Suppressor macrophage treated with lipopolysaccharide for 1 hour (primary cell): Measurements from ENCODE around the gene MAGI3.
A peak's percentile ranks its signal among the peaks of the same experiment; 100 is the strongest.

Experiments
- DNase-seq, 3 donors: peaks; one replicate each; pipeline ENCODE4 v3.0.0-alpha.2; 2020 to 2022

MAGI3 gene

DNA sequence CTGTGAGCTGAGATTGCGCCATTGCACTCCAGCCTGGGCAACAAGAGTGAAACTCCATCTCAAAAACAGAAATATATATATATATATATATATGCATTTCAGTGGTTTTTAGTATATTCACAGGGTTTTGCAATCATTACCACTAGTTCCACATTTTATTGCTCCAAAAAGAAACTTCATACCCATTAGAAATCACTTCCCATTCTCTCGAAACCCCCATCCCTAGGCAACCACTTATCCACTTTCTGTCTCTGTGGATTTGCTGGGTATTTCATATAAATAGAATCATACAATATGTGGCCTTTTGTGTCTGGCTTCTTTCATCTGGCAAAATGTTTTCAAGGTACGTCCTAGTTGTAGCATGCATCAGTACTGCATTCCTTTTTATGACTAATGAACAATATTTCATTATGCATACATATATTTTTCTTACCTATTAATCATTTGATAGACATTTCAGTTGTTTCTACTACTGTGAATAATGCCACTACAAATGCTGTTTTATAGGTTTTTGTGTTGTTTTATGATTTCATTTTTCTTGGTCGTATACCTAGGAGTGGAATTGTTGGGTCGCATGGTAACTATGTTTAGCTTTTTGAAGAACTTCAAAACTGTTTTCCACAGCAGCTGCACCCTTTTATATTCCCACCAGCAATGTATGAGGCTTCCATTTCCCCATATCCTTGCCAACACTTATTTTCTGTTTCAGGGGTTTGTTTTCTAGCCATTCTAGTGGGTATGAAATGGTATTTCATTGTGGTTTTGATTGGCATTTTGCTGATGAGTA lies 273.0 kb downstream of the MAGI3 start:
- DNase-seq: peak; percentile 75 to 91 (median 91)

DNA sequence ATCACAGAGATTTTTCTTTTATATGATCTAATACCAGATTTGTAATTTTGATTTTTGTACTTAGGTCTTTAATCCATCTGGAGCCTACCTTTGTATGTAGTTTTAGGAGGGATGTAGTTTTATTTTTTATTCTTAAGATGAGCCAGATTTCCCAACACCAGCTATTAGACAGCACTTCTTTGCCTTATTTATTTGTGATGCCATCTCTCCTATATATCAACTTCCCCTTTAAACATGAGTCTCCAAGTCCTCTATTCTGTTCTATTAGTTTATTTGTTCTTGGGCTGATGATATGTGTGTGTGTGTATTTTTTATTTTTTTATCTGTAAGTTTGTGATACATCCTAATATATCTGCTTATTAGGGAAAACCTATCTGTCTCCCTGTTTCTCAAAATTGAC lies 274.8 kb downstream of the MAGI3 start:
- peak in 1 of 3 donors; percentile 45 for DNase-seq

DNA sequence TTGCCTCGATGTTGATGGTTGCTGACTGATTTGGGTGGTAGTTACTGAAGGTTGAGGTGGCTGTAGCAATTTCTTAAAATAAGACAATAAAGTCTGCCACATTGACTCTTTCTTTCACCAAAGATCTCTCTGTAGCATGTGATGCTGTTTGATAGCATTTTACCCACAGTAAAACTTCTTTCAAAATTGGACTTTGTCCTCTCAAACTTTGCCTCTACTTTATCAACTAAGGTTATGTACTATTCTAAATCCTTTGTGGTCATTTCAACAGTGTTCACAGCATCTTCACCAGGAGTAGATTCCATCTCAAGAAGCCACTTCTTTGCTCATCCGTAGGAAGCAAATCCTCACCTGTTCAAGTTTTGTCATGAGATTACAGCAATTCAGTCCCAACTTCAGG lies 275.8 kb downstream of the MAGI3 start:
- no peak for DNase-seq

DNA sequence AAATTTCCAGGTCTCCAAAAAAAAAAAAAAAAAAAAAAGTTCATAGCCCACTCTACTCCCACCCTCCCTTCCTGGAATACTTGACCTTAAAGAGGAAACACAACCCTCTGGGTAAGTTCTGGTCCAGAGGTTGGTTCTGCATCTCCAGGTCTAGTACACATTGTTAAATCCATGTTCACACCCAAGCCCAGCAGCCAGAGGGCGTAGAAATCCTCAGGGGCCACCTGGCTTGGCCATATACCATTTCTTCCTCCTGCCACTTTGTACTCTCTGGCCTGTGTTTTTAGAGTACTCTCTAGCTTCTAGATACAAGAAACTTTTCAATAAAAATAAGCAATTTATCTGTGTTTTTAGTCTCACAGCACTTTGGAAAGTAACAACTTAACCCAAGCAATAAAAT lies 279.7 kb downstream of the MAGI3 start:
- no peak for DNase-seq

DNA sequence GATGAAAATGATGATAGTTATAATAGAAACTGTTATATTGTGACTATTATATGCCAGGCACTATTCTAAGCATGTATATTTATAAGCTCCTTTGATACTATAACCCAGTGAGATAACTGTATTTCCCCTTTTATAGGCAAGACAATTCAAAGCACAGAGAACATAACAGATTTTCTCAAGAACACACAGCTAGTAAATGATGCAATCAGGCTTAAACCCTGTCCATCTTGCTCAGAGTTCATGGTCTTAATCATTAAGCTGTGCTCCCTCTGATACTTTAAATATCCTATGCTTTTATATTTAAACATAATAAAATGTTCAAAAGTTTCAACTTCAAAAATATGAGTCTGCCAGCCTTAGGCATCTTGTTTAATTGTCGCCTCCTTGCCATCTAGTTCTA lies 280.3 kb downstream of the MAGI3 start:
- DNase-seq: no peak

DNA sequence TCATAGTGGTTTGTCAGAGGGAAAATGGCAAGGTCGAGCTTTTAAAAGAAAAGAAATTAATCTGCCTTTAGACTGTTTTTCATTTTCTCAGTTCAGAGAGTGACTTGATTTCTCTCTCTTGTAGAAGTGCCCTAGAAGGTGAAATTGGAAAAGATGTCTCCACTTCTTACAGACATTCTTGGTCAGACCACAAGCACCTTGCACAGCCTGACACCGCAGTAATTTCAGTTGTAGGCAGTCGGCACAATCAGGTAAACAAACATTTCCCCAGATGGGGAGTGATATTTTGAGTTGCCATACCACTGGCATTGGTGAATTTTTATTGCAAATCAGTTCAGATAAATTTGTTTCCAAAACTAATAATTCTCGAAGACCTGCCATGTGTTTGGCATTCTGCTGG lies 282.2 kb downstream of the MAGI3 start:
- no peak for DNase-seq

DNA sequence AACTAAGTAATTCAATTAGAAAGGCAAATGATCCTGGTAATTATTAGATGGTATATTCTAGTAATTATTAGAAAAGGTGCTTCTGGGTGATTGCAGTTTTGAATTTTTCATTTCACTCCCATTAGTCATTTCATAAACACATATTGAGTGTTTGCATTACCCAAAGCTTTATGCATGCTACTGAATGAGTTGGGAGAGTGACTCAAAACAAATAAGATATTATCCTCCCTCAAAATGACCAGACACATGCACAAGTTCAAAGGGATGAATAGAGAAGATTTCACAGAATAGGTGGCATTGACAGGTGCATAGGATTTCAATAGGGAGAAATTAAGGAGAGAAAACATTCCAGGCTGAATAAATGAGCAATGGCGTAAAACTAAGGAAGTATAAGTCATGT lies 284.3 kb downstream of the MAGI3 start:
- no peak for DNase-seq

DNA sequence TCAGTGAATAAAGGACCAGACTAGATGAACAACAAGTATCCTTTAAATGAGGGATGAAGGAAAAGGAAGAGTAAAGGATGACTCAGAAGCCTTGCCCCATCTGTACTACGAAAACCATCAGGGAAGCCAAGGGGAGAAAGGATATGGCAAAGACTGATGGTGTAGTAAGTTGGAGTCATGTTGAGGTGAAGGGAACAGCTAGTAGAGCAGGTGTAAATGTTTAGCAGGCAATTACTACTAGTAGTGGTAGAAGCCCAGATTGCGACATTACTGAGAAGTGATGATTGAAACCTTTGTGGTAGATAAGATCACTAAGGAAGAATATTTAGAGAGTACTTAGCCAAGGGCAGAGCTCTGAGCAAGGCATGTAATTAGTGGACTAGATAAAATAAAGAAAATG lies 285.0 kb downstream of the MAGI3 start:
- no peak for DNase-seq

DNA sequence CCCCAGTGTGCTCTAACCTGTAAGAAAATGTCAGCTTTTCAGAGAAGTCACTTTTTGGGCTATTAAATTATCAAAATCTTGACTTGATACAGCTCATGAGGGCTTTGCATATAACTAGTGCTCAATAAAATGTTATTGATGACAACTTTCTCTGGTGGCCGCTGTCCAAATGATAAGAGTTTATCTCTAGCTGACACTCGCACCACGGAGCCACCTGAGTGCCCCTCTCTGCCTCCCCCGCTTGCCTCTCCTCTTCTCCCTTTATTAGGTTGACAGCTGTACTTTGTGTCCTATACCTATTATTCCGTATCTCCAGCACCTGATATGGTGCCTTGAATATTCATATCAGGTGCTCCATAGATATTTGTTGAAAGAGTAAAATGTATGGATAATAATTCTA lies 286.2 kb downstream of the MAGI3 start:
- DNase-seq: no peak

DNA sequence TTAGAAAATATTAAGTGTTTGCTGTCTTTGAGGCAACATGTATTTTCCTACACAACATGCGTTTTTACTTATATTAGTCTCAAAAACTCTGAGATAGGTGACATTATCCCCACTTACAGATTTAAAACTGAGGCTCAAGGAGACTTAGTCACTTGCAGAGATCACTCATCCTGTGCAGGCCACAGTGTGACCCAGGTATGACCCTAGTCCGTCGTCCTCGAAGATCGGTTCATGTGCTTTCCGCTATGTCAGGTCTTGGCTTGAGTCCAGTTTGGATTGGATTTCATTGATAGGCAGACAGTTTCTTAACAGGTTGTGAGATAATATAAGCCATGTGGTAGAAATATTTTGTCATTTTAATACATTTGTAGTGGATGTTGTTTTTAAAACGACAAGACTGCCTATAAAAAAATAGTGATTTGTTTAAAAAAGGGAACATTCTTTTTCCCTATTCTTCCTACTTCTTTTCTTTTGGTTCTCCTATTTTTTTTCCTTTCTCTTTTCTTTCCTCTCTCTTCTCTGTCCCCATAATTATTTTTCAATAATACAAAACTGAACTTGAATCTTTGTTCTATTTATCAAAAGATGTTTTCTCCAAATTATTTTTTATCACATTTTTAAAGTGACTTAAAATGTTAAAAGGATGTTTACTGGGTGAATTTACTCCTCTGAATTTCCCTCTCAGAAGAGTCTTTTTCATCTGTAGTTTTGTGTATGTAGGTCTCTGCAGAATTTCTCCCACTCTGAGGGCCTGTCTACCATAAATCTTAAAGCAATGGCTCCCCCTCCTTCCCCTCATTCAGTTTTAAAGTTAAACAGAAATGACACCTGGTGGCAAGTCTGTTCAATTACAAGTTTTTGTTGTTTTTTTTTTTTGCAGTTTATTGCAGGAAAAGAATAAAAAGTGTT lies 287.2 kb downstream of the MAGI3 start:
- DNase-seq: peak; percentile 48 to 72 (median 66)

DNA sequence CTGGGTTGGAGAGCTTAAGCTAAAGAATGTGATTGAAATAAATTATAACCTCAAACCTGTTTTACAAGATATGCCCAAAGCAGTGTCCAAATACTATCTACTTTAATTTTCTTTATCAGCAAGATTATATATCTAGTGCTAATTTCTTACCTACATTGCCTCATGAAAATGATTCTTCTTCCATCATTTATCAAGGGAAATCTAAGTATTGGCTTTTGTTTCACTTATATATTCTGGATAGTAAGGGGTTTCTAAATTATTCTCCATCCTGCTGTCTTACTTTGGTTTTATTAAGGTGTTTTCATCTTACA lies 287.8 kb downstream of the MAGI3 start:
- no peak for DNase-seq

DNA sequence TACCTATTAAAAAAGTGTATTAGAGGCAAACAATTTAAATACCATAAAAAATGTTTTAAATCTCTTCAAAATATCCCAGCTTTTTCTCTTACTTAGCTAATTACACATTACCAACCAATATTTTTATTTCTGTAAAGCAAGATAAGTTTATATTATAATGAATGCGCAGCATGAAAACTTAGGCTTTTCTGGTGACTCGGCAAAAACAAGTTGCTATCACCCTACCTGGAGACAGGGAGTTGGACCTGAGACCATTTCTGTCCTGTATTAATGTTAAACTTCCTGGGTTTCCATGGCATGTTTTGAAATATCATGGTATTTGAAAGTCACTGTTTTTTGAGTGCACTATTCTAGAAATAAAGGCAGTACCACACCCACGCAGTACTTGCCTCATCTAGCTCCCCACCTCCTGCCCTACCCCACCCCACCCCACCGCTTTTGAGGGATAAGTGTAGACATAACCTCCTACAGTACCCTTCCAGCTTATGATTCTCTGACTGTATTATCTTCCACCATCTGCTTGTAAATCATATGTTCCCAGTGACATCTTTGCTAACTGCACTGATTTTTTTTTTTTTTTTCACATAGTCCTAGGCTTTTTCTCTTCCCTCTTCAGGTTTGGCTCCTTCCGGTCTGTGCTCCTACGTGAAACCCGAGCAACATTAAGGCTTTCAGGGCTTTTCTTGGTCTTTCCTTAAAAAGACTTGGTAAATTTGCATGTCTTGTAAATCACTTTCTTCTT lies 291.5 kb downstream of the MAGI3 start:
- DNase-seq: no peak

DNA sequence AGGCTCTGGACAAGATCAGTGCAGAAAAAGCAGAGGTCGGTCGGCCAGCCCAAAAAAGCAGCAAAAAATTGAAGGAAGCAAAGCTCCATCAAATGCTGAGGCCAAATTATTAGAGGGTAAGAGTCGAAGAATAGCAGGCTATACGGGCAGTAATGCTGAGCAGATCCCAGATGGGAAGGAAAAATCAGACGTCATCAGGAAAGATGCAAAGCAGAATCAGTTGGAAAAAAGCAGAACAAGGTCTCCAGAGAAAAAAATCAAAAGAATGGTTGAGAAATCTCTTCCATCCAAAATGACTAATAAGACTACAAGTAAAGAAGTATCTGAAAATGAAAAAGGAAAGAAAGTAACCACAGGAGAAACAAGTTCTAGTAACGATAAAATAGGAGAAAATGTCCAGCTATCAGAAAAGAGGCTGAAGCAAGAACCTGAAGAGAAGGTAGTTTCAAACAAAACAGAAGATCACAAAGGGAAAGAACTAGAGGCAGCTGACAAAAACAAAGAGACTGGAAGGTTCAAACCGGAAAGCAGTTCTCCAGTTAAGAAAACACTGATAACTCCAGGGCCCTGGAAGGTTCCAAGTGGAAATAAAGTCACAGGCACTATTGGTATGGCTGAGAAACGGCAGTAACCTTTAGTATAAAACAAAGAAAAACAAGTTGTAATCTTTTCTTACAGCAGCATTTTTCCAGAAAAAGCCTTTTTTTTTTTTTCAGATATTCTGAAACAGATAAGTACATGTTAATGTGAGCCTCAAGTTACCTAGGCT lies 293.3 kb downstream of the MAGI3 start:
- DNase-seq: peak; percentile 51 to 81 (median 67)

DNA sequence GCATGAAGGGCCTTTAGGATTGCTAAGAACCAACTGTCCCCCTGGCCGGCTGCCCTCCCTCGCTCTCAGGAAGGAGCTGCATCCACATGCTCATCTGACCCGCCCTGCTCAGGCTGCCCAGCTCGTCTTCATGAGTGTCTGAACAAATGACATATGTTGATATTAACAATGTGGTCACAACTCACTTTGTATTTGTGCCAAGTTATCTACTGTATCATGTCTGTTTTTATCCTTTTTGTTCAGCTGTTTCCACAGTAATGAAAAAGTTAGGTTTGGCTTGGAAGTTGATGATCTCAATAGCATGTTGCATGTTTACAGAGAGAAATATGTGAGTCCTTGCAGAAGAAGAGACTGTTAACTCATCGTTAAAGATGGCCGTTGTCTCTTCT lies 293.8 kb downstream of the MAGI3 start:
- no peak for DNase-seq

DNA sequence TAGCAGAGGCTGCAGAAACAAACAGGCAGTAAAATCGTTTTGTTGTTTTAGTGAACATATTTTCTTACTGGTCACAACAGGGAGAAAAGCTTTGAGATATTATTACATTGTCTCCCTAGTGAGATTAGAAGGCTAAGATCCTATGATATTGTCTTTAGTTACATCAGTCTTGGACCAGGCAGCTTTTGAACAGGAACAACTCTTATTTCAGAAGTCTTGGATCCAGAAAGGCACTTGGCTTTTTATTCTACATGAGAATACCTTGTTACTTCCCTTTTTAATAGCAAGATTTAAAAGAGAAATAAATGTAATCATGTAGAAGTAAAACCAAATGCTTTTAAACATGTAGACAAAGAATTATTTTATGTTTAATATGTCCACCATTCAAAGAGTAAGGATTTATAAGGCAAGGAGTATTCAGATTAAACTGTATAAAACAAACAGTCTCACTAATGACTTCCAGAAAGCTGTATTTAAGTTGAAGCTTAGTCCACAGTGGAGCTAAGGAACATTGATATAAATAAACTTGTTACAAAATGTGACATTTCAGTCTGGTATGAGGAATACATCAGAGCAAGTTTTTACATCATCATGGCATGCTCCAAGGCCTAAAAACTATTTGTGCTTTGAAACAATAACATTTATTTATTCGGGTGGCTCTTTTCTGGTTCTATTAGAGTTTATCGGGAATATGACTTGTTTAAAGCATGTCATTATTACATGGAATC lies 296.7 kb downstream of the MAGI3 start:
- DNase-seq: no peak

DNA sequence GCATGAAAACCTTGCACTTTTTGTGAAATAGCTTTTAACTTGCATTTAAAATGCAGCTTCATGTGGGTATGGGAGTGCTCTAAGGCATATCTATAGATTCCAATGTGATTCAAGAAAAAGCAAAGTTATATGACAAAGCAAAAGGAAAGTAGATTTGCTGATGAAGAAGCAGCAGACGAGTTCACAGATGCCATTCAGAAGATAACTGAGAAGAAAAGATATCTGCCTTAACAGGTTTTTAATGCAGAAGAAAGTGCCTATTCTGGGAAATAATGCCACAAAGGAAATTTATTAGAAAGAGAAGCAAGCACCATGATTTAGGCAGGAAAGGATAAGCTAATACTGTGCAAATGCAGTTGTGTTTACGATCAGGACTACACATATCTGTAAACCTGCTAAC lies 300.9 kb downstream of the MAGI3 start:
- DNase-seq: no peak

DNA sequence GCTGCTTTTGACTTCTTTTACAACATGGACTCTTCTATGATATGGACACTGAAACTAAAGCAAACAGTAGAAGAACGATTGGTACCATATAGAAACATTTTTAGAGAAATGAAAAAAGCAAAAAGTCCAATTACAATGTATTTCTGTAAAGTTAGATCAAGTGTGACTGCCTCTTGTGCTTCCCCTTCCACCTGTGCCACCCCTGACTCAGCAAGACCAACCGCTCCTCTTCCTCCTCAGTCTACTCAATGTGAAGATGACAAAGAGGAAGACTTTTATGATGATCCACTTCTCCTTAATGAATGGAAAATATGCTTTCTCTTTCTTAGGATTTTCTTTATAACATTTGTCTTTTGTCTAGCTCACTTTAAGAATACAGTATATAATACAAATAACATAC lies 302.0 kb downstream of the MAGI3 start:
- DNase-seq: no peak

DNA sequence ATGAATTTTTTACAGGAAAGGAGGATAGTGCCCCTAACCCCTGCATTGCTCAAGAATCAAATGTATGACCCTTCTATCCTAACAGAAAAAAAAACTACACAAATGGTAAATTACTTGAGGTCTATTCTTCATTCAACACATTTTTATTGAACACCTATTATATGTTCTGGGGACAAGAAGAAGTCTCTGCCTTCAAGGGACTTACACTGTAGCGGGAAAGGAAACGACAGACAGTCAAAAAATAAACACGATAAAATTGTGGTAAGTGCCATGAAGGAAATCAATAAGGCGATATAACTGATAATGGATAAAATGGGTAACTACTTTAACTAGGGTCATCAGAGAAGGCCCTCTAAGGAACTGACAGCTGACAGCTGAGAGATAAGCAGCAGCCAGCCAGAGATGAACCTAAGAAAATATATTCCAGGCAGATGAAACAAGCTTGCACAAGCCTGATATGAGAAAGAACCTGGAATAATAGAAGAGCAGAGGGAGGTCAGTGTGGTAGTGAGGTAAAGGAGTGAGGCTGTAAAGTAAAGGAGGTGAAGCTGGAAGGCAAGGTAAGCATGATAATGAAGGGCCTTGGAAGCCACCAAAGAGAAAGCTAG lies 302.6 kb downstream of the MAGI3 start:
- DNase-seq: no peak

DNA sequence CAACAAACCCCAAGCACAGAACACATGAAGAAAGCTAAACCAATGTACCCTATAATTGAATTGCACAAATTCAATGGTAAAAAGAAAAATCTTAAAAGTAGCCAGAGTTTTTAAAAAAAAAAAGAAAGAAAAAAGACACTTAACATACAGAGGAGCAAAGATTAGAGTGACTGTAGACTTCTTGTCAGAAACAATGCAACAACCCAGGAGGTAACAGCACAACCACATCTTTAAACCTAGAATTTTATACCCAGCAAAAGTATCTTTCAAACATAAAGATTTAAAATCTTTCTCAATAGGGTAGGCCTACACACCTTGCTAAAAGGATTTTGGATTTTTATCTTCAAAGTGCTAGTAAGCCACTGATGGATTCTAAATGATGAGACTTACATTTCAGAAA lies 304.6 kb downstream of the MAGI3 start:
- DNase-seq: no peak

DNA sequence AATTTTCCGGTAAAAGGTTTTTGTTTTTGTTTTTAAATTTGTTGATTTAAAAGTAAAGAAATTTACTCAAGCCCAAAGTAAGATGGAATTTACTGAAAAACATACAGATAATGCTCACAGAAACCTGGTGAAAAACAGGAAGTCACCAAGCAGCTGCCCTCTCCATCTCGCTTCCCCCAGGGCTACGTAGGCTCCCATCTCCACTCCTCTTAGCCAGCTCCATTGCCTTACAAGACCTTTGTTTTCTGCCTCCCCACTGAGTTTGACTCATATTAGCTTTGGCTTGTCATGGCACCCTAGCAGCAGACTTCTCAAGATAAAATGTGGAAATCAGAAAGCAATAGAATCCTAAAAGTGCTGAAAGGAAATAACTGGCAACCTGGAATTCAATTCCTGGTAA lies 311.1 kb downstream of the MAGI3 start:
- DNase-seq: peak; percentile 22 to 43 (median 30)

DNA sequence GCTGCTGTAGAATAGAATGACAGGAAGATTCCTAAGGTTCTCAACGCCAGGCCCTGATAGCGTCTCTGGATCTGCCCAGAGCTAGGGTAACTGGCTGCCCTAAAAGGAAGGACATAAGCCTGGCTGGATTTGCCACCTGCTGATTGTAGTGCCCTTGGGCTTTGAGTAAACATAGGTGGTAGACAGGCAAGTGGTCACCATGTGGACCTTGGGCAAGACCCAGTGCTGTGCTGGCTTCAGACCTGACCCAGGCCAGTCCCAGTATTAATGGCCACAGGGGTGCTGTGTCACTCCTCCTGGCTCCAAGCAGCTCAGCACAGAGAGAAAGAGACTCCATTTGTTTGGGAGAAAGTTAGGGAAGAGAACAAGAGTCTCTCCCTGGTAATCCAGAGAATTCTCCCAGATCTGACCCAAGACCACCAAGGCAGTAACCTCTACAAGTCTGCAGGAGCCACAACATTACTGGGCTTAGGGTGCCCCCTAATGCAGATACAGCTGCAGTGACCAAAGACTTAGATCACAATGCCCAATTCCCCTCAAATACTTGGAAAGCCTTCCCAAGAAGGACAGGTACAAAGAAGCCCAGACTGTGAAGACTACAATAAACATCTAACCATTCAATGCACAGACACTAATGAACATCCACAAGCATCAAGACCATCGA lies 324.4 kb downstream of the MAGI3 start:
- no peak for DNase-seq
